K562 (cell line): ENCODE results near the gene OLFML1. TPM values are rescaled to one million over a fixed set of nuclear protein-coding genes. Genes with fewer than 3 reads are reported as not detected.

ENCODE experiments used
- ATAC-seq: fragments of 200-7000 bp; cut with Tn5 transposase; 3 replicates; pipeline ENCODE4 v1.9.1; 2020; ENCODE audit warnings: moderate library complexity
- BruUV-seq: library from RNA; stranded (reverse); fragments of 400-500 nt; replicated peaks from 2 replicates; lab custom pipeline; 2021; lab: Mats Ljungman, UMichigan
- CTCF ChIA-PET: fragments of 300-600 bp; formaldehyde crosslinking; extraction: SDS; loops from one replicate; lab custom pipeline; 2021; ENCODE audit warnings: low intra/inter-chr PET ratio; lab: Yijun Ruan, JAX
- POLR2A ChIA-PET: fragments of 300-600, 350-650 bp; sonication (Branson Sonifier 250); formaldehyde crosslinking; extraction: SDS; loops from one replicate; lab custom pipeline; 2021; ENCODE audit warnings: antibody characterized with exemption, inconsistent platforms; lab: Yijun Ruan, JAX
- DNase-seq, 4 experiments: peaks; one replicate each; pipeline versions ENCODE4 v3.0.0 to v3.0.0-alpha.2; 2011 to 2018; ENCODE audit warnings: low spot score in 3 of 4, mixed read lengths in 3 of 4; ENCODE audit errors: extremely low read depth in 1 of 4
- FAIRE-seq: peaks from 2 replicates; lab custom pipeline; 2011; peaks lifted over from hg19 to GRCh38; lab: Jason Lieb, UNC
- H2AFZ ChIP-seq: 2 replicates; pipeline ENCODE4 v1.6.0; 2011; ENCODE audit warnings: low read depth, low read length, control low read depth, inconsistent platforms
- H3K27ac ChIP-seq: fragments of 200-600 bp; 3 replicates; pipeline ENCODE4 v1.8.0; 2011; ENCODE audit warnings: low read depth, mild to moderate bottlenecking, control low read depth, inconsistent platforms, low read length, moderate library complexity, mixed read lengths; ENCODE audit errors: extremely low read depth
- H3K27me3 ChIP-seq, 2 experiments: fragments of 300-600 bp in 1 of 2; 2 replicates in 1 of 2; 3 replicates in 1 of 2; pipeline versions ENCODE4 v1.6.0 to v1.8.0; 2011; ENCODE audit warnings: inconsistent platforms in 2 of 2, low read length in 2 of 2, mild to moderate bottlenecking in 1 of 2, mixed read lengths in 1 of 2, moderate library complexity in 1 of 2; ENCODE audit not compliant: control insufficient read depth in 2 of 2, insufficient read depth in 2 of 2
- H3K36me3 ChIP-seq: fragments of 300-600 bp; 3 replicates; pipeline ENCODE4 v1.8.0; 2011; ENCODE audit warnings: mild to moderate bottlenecking, low read length, inconsistent platforms; ENCODE audit not compliant: control insufficient read depth, insufficient read depth
- H3K4me1 ChIP-seq, 2 experiments: fragments of 200-600 bp in 1 of 2; replicated peaks in 1 of 2; 2 replicates in 1 of 2; 3 replicates in 1 of 2; pipeline versions ENCODE4 v1.5.1 to v1.8.0; 2011; ENCODE audit warnings: inconsistent platforms in 2 of 2, low read length in 2 of 2, mild to moderate bottlenecking in 1 of 2, mixed read lengths in 1 of 2, moderate library complexity in 1 of 2; ENCODE audit not compliant: control insufficient read depth in 2 of 2, insufficient read depth in 2 of 2
- H3K4me2 ChIP-seq: 2 replicates; pipeline ENCODE4 v1.6.1; 2011; ENCODE audit warnings: low read length, control low read depth, inconsistent platforms, mixed read lengths; ENCODE audit not compliant: insufficient read depth
- H3K4me3 ChIP-seq: fragments of 200-600 bp; sonication (generic), shearing (Covaris generic); 2 replicates; pipeline ENCODE4 v1.5.1; 2016; ENCODE audit warnings: control low read depth, inconsistent platforms
- H3K79me2 ChIP-seq: fragments of 200-600 bp; 3 replicates; pipeline ENCODE4 v1.8.0; 2011; ENCODE audit warnings: low read length, inconsistent platforms; ENCODE audit not compliant: control insufficient read depth, insufficient read depth
- H3K9ac ChIP-seq, 2 experiments: 2 replicates each; pipeline versions ENCODE4 v1.6.0 to v1.6.1; 2011; ENCODE audit warnings: low read depth in 2 of 2, low read length in 2 of 2, control low read depth in 1 of 2, inconsistent platforms in 1 of 2, mild to moderate bottlenecking in 1 of 2, mixed read lengths in 1 of 2; ENCODE audit not compliant: insufficient read depth in 1 of 2
- H3K9me1 ChIP-seq: one replicate; pipeline ENCODE4 v1.6.0; 2011; ENCODE audit warnings: inconsistent platforms, mild to moderate bottlenecking, low read length, moderate library complexity; ENCODE audit not compliant: control insufficient read depth, insufficient read depth
- H3K9me3 ChIP-seq: replicated peaks from 2 replicates; pipeline ENCODE4 v1.5.1; 2011; ENCODE audit warnings: low read depth, low read length, inconsistent platforms; ENCODE audit not compliant: control insufficient read depth, insufficient read depth
- H4K20me1 ChIP-seq: replicated peaks from 2 replicates; pipeline ENCODE4 v1.6.1; 2011; ENCODE audit warnings: low read length, inconsistent platforms, mixed read lengths; ENCODE audit not compliant: control insufficient read depth, insufficient read depth
- ELF4 ChIP-seq: fragments of 450-650 bp; formaldehyde crosslinking; IDR thresholded peaks from 2 replicates; pipeline ENCODE4 v1.4.0; 2022; ENCODE audit warnings: missing genetic modification characterization
- MAFG ChIP-seq: fragments of 450-650 bp; conservative IDR thresholded peaks from 2 replicates; pipeline ENCODE4 v1.6.1; 2016; ENCODE audit warnings: missing genetic modification characterization, missing compliant biosample characterization
- MEF2D ChIP-seq: conservative IDR thresholded peaks from 2 replicates; pipeline ENCODE4 v1.6.1; 2016; ENCODE audit warnings: low read depth, missing genetic modification characterization, missing compliant biosample characterization
- NCOA4 ChIP-seq: fragments of 450-650 bp; IDR thresholded peaks from 2 replicates; pipeline ENCODE4 v1.6.1; 2018; ENCODE audit warnings: mild to moderate bottlenecking; ENCODE audit not compliant: partially characterized antibody
- NFRKB ChIP-seq: fragments of 450-650 bp; IDR thresholded peaks from 2 replicates; pipeline ENCODE4 v1.6.1; 2016; ENCODE audit warnings: low read depth
- RAD51 ChIP-seq: fragments of 450-650 bp; IDR thresholded peaks from 2 replicates; pipeline ENCODE4 v1.7.1; 2016; ENCODE audit warnings: low read depth, mild to moderate bottlenecking, borderline replicate concordance
- SMAD2 ChIP-seq: fragments of 150-350 bp; IDR thresholded peaks from 2 replicates; pipeline ENCODE4 v1.6.1; 2014; ENCODE audit warnings: low read depth, mild to moderate bottlenecking, low read length
- TAF7 ChIP-seq: fragments of 450-650 bp; IDR thresholded peaks from 2 replicates; pipeline ENCODE4 v1.6.1; 2016; ENCODE audit warnings: missing genetic modification characterization, missing compliant biosample characterization
- YY1 ChIP-seq, 3 experiments: IDR thresholded peaks; 2 replicates each; pipeline ENCODE4 v1.6.1; 2011; ENCODE audit warnings: low read length in 2 of 3, mild to moderate bottlenecking in 2 of 3, moderate library complexity in 2 of 3, borderline replicate concordance in 1 of 3, control low read depth in 1 of 3, low read depth in 1 of 3; ENCODE audit not compliant: insufficient read depth in 3 of 3, insufficient replicate concordance in 2 of 3, control insufficient read depth in 1 of 3, insufficient read length in 1 of 3; ENCODE audit errors: extremely low read depth in 1 of 3
- ZNF57 ChIP-seq: fragments of 450-650 bp; formaldehyde crosslinking; IDR thresholded peaks from 2 replicates; pipeline ENCODE4 v1.4.0; 2020; ENCODE audit warnings: mild to moderate bottlenecking, moderate library complexity
- ZNF589 ChIP-seq: fragments of 200-800 bp; sonication (Bioruptor generic); IDR thresholded peaks from 2 replicates; pipeline ENCODE4 v1.6.1; 2016; ENCODE audit warnings: low read depth, missing genetic modification characterization, missing compliant biosample characterization
- ZNF668 ChIP-seq: fragments of 250-450 bp; sonication (Bioruptor Pico); IDR thresholded peaks from 2 replicates; pipeline ENCODE4 v1.8.0; 2022; ENCODE audit warnings: mild to moderate bottlenecking, inconsistent platforms
- WGBS: fragments of 100-300 bp; shearing (Covaris generic); methylation state at CpG from one replicate; pipeline ENCODE4 v1.1.6; 2016; ENCODE audit warnings: low coverage, mixed read lengths; ENCODE audit not compliant: insufficient coverage; ENCODE audit errors: missing lambda C conversion rate; 5-methylcytosine and 5-hydroxymethylcytosine counted together
- in situ Hi-C: fragments of 300-500 bp; cut with MboI; formaldehyde crosslinking; loops from 4 replicates; pipeline ENCODE4 v1.15.0; 2018; ENCODE audit warnings: inconsistent platforms, mixed read lengths
- intact Hi-C: fragments of 100-400 bp; cut with micrococcal nuclease; formaldehyde crosslinking; loops from 2 replicates; pipeline ENCODE4 v1.14.2; 2022
- polyA plus RNA-seq, 8 experiments: library from polyadenylated mRNA; depleted of rRNA in 4 of 8; stranded (reverse) in 5 of 8; unstranded in 3 of 8; fragments of >200 nt; fragmentation: Nextera tagmentation in 2 of 8; fragmentation: Illumina TruSeq in 1 of 8; extraction: Ambion mirVana in 2 of 8; extraction: Trizol in 1 of 8; gene quantifications; 2 replicates each; pipeline versions ENCODE4 v1.2.1 to v1.2.3, GENCODE V29; 2011 to 2014; ENCODE audit warnings: inconsistent platforms in 1 of 8, missing spikeins in 1 of 8
- total RNA-seq, 7 experiments: library from RNA; depleted of rRNA in 6 of 7; stranded (reverse); fragments of >200 nt in 6 of 7; fragmentation: Illumina TruSeq in 2 of 7; extraction: Trizol in 2 of 7; gene quantifications; 2 replicates each; pipeline versions ENCODE4 v1.2.1 to v1.2.3, GENCODE V29; 2011 to 2021; ENCODE audit warnings: low replicate concordance in 1 of 7
- TF ChIP-seq, protein P1 (sequence below), 2 experiments: fragments of 200-800 bp in 1 of 2; sonication (Bioruptor generic) in 1 of 2; sonication (generic) in 1 of 2; formaldehyde crosslinking in 1 of 2; IDR thresholded peaks in 1 of 2; conservative IDR thresholded peaks in 1 of 2; 2 replicates each; pipeline versions ENCODE4 v1.5.0 to v1.6.1; 2016 to 2020; ENCODE audit warnings: missing compliant biosample characterization in 1 of 2, missing genetic modification characterization in 1 of 2, missing genetic modification reagents in 1 of 2
- TF ChIP-seq, protein P2 (sequence below): fragments of 250-450 bp; sonication (Bioruptor Pico); IDR thresholded peaks from 2 replicates; pipeline ENCODE4 v1.8.0; 2021; ENCODE audit warnings: moderate library complexity, mild to moderate bottlenecking, inconsistent platforms
- TF ChIP-seq, protein P3 (sequence below): fragments of 450-650 bp; formaldehyde crosslinking; IDR thresholded peaks from 2 replicates; pipeline ENCODE4 v1.4.0; 2022; ENCODE audit warnings: missing genetic modification characterization
- TF ChIP-seq, protein P4 (sequence below): sonication (generic); formaldehyde crosslinking; IDR thresholded peaks from 2 replicates; pipeline ENCODE4 v1.8.0; 2022; ENCODE audit warnings: mild to moderate bottlenecking, missing genetic modification reagents

Gene OLFML1
- total and polyA plus RNA-seq, 9 of the 15 experiments (the other 6 are each of a cell fraction or from before 2014, with no cell fraction given) = not detected

DNA sequence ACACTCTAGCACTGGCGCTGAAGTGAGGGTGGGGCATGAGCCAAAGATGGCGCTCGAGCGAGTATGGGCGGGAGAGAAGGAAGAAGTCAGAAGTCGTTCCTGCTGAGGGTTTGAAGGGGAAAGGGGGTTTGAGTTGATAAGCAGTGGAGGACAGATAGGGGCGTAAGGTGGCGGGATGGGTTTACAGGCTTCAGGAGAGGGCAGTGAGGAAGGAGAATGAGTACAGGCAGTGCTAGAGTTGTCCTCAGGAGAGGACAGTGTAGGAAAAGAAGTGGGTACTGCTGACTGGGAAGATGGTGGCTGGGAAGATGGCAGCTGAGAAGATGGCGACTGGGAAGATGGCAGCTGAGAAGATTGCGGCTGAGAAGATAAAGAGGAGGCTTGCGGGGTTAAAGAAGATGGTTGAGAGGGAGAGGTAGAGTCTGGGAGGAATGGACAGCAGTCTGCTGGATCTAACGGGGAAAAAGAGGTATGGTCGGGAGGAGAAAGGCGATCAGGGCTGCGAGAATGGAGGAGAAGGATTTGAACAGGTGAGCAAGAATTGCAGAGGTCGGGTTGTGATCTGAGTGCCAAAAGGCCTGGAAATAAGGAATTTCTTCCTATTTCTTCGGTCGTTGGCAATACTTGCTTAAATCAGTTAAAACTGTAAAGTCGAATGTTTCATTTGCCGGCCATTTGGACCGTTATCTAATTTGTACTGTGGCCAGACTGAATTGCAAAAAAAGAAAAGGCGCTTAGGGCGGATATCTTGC, 33.7 kb downstream of the OLFML1 start:
- intact Hi-C loops (no loop called here), in situ Hi-C loops (no loop called here)
- Histone ChIP-seq H2AFZ (peak overlapping the region; percentile 11), H4K20me1 (peaks cover 2% of the 10 kb centered on the region; the same call in 1 of the 2 replicates), H3K4me2 (peak overlapping the region; percentile 27; the same call in 1 of the 2 replicates), H3K9me1 (no peaks in the 10 kb centered on the region), H3K27me3 (peaks cover 7 to 55% of the 10 kb centered on the region in 2 experiments; a peak in 4 of 5 replicates), H3K27ac (no peak overlapping the region), H3K4me1 (peaks cover 0 to 4% of the 10 kb centered on the region in 2 experiments; a peak in 2 of 5 replicates), H3K4me3 (no peak overlapping the region), H3K9me3 (no peaks in the 10 kb centered on the region), H3K79me2 (no peaks in the 10 kb centered on the region), H3K36me3 (no peaks in the 10 kb centered on the region), H3K9ac (no peak overlapping the region)
- no peak for FAIRE-seq
- POLR2A ChIA-PET = no interaction called here
- CTCF ChIA-PET = no interaction called here
- ATAC-seq = no peak
- no TSS peak for BruUV-seq
- peak in 1 of 4 experiments; percentile 5 for DNase-seq
- 8% methylated on average over 22 of the region's 23 CpGs for WGBS
- TF ChIP-seq RAD51 (no peak), SMAD2 (no peak), NFRKB (peak; percentile 36; the same call in 1 of the 2 replicates), MAFG (tag) (no peak), ZNF57 (CRISPR knock-in tag) (no peak), TAF7 (tag) (peak; percentile 56; the same call in 1 of the 2 replicates), ELF4 (CRISPR knock-in tag) (0 out of 2 replicates have a peak, but pooled peaks have one; percentile 28), YY1 (IDR thresholded peaks at IDR 0.05; ENCODE audit: borderline replicate concordance in 1 of 3, control insufficient read depth in 1 of 3, extremely low read depth in 1 of 3, insufficient read depth in 3 of 3, insufficient read length in 1 of 3, insufficient replicate concordance in 2 of 3, low read depth in 1 of 3, low read length in 2 of 3) (peak in 1 of 3 experiments; percentile 55), ZNF589 (0 out of 2 replicates have a peak, but pooled peaks have one; percentile 62), ZNF668 (no peak), NCOA4 (no peak), MEF2D (tag) (peak; percentile 72)
- TF ChIP-seq, protein P1, sequence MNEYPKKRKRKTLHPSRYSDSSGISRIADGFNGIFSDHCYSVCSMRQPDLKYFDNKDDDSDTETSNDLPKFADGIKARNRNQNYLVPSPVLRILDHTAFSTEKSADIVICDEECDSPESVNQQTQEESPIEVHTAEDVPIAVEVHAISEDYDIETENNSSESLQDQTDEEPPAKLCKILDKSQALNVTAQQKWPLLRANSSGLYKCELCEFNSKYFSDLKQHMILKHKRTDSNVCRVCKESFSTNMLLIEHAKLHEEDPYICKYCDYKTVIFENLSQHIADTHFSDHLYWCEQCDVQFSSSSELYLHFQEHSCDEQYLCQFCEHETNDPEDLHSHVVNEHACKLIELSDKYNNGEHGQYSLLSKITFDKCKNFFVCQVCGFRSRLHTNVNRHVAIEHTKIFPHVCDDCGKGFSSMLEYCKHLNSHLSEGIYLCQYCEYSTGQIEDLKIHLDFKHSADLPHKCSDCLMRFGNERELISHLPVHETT (CRISPR knock-in tag; conservative IDR thresholded peaks at IDR 0.05 in 1 of 2, IDR thresholded peaks at IDR 0.05 in 1 of 2) = peak in 1 of 2 experiments; percentile 60; a peak in 1 of 4 replicates
- TF ChIP-seq, protein P2, sequence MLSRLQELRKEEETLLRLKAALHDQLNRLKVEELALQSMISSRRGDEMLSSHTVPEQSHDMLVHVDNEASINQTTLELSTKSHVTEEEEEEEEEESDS (CRISPR knock-in tag) = no peak
- TF ChIP-seq, protein P3, sequence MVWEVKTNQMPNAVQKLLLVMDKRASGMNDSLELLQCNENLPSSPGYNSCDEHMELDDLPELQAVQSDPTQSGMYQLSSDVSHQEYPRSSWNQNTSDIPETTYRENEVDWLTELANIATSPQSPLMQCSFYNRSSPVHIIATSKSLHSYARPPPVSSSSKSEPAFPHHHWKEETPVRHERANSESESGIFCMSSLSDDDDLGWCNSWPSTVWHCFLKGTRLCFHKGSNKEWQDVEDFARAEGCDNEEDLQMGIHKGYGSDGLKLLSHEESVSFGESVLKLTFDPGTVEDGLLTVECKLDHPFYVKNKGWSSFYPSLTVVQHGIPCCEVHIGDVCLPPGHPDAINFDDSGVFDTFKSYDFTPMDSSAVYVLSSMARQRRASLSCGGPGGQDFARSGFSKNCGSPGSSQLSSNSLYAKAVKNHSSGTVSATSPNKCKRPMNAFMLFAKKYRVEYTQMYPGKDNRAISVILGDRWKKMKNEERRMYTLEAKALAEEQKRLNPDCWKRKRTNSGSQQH (CRISPR knock-in tag) = peak; percentile 59; the same call in 1 of the 2 replicates
- TF ChIP-seq, protein P4, sequence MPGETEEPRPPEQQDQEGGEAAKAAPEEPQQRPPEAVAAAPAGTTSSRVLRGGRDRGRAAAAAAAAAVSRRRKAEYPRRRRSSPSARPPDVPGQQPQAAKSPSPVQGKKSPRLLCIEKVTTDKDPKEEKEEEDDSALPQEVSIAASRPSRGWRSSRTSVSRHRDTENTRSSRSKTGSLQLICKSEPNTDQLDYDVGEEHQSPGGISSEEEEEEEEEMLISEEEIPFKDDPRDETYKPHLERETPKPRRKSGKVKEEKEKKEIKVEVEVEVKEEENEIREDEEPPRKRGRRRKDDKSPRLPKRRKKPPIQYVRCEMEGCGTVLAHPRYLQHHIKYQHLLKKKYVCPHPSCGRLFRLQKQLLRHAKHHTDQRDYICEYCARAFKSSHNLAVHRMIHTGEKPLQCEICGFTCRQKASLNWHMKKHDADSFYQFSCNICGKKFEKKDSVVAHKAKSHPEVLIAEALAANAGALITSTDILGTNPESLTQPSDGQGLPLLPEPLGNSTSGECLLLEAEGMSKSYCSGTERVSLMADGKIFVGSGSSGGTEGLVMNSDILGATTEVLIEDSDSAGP (CRISPR knock-in tag) = no peak
